Neural progenitor cell (in vitro differentiated cells): ENCODE results near the gene GJB2. TPM values are rescaled to one million over a fixed set of nuclear protein-coding genes. Genes with fewer than 3 reads are reported as not detected.

Source experiments
- DNase-seq: peaks from one replicate; pipeline ENCODE4 v3.0.0-alpha.2; 2016; ENCODE audit warnings: low spot score
- H2AFZ ChIP-seq: fragments of 200-600 bp; sonication (generic); replicated peaks from 2 replicates; pipeline ENCODE4 v1.6.1; 2016; ENCODE audit warnings: antibody characterized with exemption
- H3F3A ChIP-seq: fragments of 200-600 bp; sonication (generic); 2 replicates; pipeline ENCODE4 v1.6.1; 2016; ENCODE audit warnings: antibody characterized with exemption, low read depth
- H3K27ac ChIP-seq: fragments of 200-600 bp; sonication (generic); 2 replicates; pipeline ENCODE4 v1.5.1; 2016; ENCODE audit warnings: mild to moderate bottlenecking
- H3K27me3 ChIP-seq: fragments of 200-600 bp; sonication (generic); 2 replicates; pipeline ENCODE4 v1.6.1; 2016; ENCODE audit warnings: mild to moderate bottlenecking, moderate library complexity
- H3K36me3 ChIP-seq: fragments of 200-600 bp; sonication (generic); 2 replicates; pipeline ENCODE4 v1.5.1; 2016
- H3K4me1 ChIP-seq: fragments of 200-600 bp; sonication (generic); 2 replicates; pipeline ENCODE4 v1.6.1; 2016; ENCODE audit warnings: mixed run types
- H3K4me2 ChIP-seq: fragments of 200-600 bp; sonication (generic); 2 replicates; pipeline ENCODE4 v1.6.1; 2016
- H3K4me3 ChIP-seq: fragments of 200-600 bp; sonication (generic); 2 replicates; pipeline ENCODE4 v1.5.1; 2016
- H3K79me2 ChIP-seq: fragments of 200-600 bp; sonication (generic); 2 replicates; pipeline ENCODE4 v1.6.1; 2016; ENCODE audit warnings: low read depth
- H3K9ac ChIP-seq: fragments of 200-600 bp; sonication (generic); 2 replicates; pipeline ENCODE4 v1.6.1; 2016
- H3K9me3 ChIP-seq: fragments of 200-600 bp; sonication (generic); 2 replicates; pipeline ENCODE4 v1.5.1; 2016; ENCODE audit warnings: low read depth
- H4K20me1 ChIP-seq: fragments of 200-600 bp; sonication (generic); 2 replicates; pipeline ENCODE4 v1.6.1; 2016; ENCODE audit warnings: low read depth
- H3K27ac Mint-ChIP-seq: 3 replicates; pipeline ENCODE4 v1.8.0; 2021; ENCODE audit warnings: mixed read lengths
- H3K27me3 Mint-ChIP-seq: 2 replicates; pipeline ENCODE4 v1.8.0; 2022; ENCODE audit warnings: low read depth, mild to moderate bottlenecking, inconsistent platforms, moderate library complexity, mixed read lengths; ENCODE audit not compliant: insufficient read depth
- H3K36me3 Mint-ChIP-seq: 3 replicates; pipeline ENCODE4 v1.8.0; 2021; ENCODE audit warnings: mixed read lengths
- H3K4me1 Mint-ChIP-seq: 3 replicates; pipeline ENCODE4 v1.8.0; 2021; ENCODE audit warnings: mixed read lengths
- H3K4me3 Mint-ChIP-seq: 3 replicates; pipeline ENCODE4 v1.8.0; 2021; ENCODE audit warnings: mild to moderate bottlenecking, moderate library complexity, mixed read lengths
- H3K9me3 Mint-ChIP-seq: 3 replicates; pipeline ENCODE4 v1.8.0; 2020; ENCODE audit warnings: mixed read lengths
- EZH2 ChIP-seq: fragments of 200-600 bp; sonication (generic); IDR thresholded peaks from 2 replicates; pipeline ENCODE4 v1.6.1; 2017; ENCODE audit warnings: antibody characterized with exemption, mild to moderate bottlenecking, moderate library complexity
- EZH2phosphoT487 ChIP-seq: fragments of 200-600 bp; sonication (generic); IDR thresholded peaks from 2 replicates; pipeline ENCODE4 v1.6.1; 2017; ENCODE audit warnings: antibody characterized with exemption
- total RNA-seq: library from RNA; depleted of rRNA; stranded (reverse); fragments of >200 nt; gene quantifications from 2 replicates; pipeline ENCODE4 v1.2.3, GENCODE V29; 2015; ENCODE audit warnings: low replicate concordance
- TF ChIP-seq, protein P1 (sequence below): fragments of 200-600 bp; sonication (generic); IDR thresholded peaks from 2 replicates; pipeline ENCODE4 v1.5.1; 2017; ENCODE audit warnings: antibody characterized with exemption, mild to moderate bottlenecking

Gene GJB2
- total RNA-seq, 1 donor from 2014 or later: not detected

- Histone ChIP-seq H3K4me2 (no peak overlapping the region), H3K27ac (no peak overlapping the region), H3K27me3 (no peaks in the 10 kb centered on the region), H3K4me1 (peaks cover 9% of the 10 kb centered on the region), H3K9ac (no peak overlapping the region), H3K9me3 (no peaks in the 10 kb centered on the region), H2AFZ (no peak overlapping the region), H3F3A (no peaks in the 10 kb centered on the region), H3K4me3 (no peak overlapping the region), H3K79me2 (no peaks in the 10 kb centered on the region), H3K36me3 (no peaks in the 10 kb centered on the region), H4K20me1 (no peaks in the 10 kb centered on the region)
- TF ChIP-seq EZH2: no peak
- TF ChIP-seq, protein P1, sequence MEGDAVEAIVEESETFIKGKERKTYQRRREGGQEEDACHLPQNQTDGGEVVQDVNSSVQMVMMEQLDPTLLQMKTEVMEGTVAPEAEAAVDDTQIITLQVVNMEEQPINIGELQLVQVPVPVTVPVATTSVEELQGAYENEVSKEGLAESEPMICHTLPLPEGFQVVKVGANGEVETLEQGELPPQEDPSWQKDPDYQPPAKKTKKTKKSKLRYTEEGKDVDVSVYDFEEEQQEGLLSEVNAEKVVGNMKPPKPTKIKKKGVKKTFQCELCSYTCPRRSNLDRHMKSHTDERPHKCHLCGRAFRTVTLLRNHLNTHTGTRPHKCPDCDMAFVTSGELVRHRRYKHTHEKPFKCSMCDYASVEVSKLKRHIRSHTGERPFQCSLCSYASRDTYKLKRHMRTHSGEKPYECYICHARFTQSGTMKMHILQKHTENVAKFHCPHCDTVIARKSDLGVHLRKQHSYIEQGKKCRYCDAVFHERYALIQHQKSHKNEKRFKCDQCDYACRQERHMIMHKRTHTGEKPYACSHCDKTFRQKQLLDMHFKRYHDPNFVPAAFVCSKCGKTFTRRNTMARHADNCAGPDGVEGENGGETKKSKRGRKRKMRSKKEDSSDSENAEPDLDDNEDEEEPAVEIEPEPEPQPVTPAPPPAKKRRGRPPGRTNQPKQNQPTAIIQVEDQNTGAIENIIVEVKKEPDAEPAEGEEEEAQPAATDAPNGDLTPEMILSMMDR: no peak
- TF ChIP-seq EZH2phosphoT487: no peak
- Mint-ChIP-seq H3K9me3 (no peaks in the 10 kb centered on the region), H3K4me1 (peaks cover 14% of the 10 kb centered on the region), H3K4me3 (peak overlapping the region; percentile 42), H3K27me3 (peaks cover 14% of the 10 kb centered on the region), H3K36me3 (no peaks in the 10 kb centered on the region), H3K27ac (no peak overlapping the region)
- DNase-seq: no peak
These were observed 47.2 kb downstream of the GJB2 start for GRCh38 chr13:20145521-20145920.

- no peaks in the 10 kb centered on the region for H3K36me3 ChIP-seq
- H3K27ac Mint-ChIP-seq: no peak overlapping the region
- no peak overlapping the region for H2AFZ ChIP-seq
- H3K4me3 ChIP-seq: no peak overlapping the region
- no peaks in the 10 kb centered on the region for H3F3A ChIP-seq
- H3K9ac ChIP-seq: no peak overlapping the region
- H3K27me3 Mint-ChIP-seq: peaks cover 8% of the 10 kb centered on the region
- no peaks in the 10 kb centered on the region for H3K9me3 Mint-ChIP-seq
- no peaks in the 10 kb centered on the region for H3K79me2 ChIP-seq
- no peak overlapping the region for H3K27ac ChIP-seq
- no peak overlapping the region for H3K4me2 ChIP-seq
- H4K20me1 ChIP-seq: no peaks in the 10 kb centered on the region
- peaks cover 5% of the 10 kb centered on the region for H3K4me1 Mint-ChIP-seq
- no peak for DNase-seq
- H3K27me3 ChIP-seq: no peaks in the 10 kb centered on the region
- H3K9me3 ChIP-seq: no peaks in the 10 kb centered on the region
- no peaks in the 10 kb centered on the region for H3K36me3 Mint-ChIP-seq
- TF ChIP-seq, protein P1: no peak
- TF ChIP-seq EZH2 (no peak), EZH2phosphoT487 (no peak)
- no peak overlapping the region for H3K4me3 Mint-ChIP-seq
- H3K4me1 ChIP-seq: no peaks in the 10 kb centered on the region
These were observed 48.4 kb downstream of the GJB2 start for GRCh38 chr13:20144141-20144850.

DNA sequence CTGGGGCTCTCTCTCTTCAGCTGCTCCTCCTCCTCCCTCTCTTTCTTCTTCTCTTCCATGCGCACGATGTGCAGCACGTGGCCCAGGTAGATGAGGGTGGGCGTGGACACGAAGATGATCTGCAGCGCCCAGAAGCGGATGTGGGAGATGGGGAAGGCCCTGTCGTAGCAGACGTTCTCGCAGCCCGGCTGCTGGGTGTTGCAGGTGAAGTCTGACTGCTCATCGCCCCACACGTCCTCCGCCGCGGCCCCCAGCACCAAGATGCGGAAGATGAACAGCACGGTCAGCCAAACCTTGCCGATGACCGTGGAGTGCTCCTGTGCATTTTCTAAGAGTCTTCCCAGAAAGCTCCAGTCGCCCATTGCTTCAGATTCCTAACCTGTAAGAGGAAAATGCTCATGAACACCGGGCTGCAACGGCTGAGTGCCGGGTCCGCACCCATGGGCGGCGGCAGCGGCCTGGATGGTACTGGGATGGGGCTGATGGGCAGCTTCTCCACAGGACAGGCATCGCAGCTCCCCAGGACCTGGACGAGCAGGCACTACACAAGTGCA, 49.7 kb downstream of the GJB2 start:
- H3K4me1 Mint-ChIP-seq: peaks cover 5% of the 10 kb centered on the region
- no peak overlapping the region for H3K27ac ChIP-seq
- no peaks in the 10 kb centered on the region for H3K79me2 ChIP-seq
- H3K27me3 Mint-ChIP-seq: peaks cover 9% of the 10 kb centered on the region
- H2AFZ ChIP-seq: no peak overlapping the region
- no peaks in the 10 kb centered on the region for H3K9me3 Mint-ChIP-seq
- no peaks in the 10 kb centered on the region for H4K20me1 ChIP-seq
- H3K4me3 ChIP-seq: no peak overlapping the region
- no peaks in the 10 kb centered on the region for H3K36me3 Mint-ChIP-seq
- H3K36me3 ChIP-seq: no peaks in the 10 kb centered on the region
- H3K27ac Mint-ChIP-seq: no peak overlapping the region
- DNase-seq: no peak
- no peaks in the 10 kb centered on the region for H3F3A ChIP-seq
- H3K9ac ChIP-seq: no peak overlapping the region
- H3K4me3 Mint-ChIP-seq: no peak overlapping the region
- no peaks in the 10 kb centered on the region for H3K4me1 ChIP-seq
- no peaks in the 10 kb centered on the region for H3K9me3 ChIP-seq
- TF ChIP-seq, protein P1: no peak
- no peak for TF ChIP-seq EZH2
- no peak for TF ChIP-seq EZH2phosphoT487
- no peak overlapping the region for H3K4me2 ChIP-seq
- H3K27me3 ChIP-seq: peaks cover 10% of the 10 kb centered on the region
